Panc1 (cell line): ENCODE data around the gene ROR1. TPM values are rescaled to one million over a fixed set of nuclear protein-coding genes. Genes with fewer than 3 reads are reported as not detected.

Source experiments
- ATAC-seq: fragments of 200-7000 bp; cut with Tn5 transposase; 2 replicates; pipeline ENCODE4 v1.9.1; 2020; ENCODE audit warnings: mild to moderate bottlenecking, moderate library complexity
- BruUV-seq: library from RNA; stranded (reverse); fragments of 400-500 nt; replicated peaks from 2 replicates; lab custom pipeline; 2021; lab: Mats Ljungman, UMichigan
- CTCF ChIA-PET: fragments of 300-600 bp; sonication (Branson Sonifier 250); formaldehyde crosslinking; loops from one replicate; lab custom pipeline; 2022; ENCODE audit warnings: antibody characterized with exemption; lab: Charles Lee
- POLR2A ChIA-PET: fragments of 300-600 bp; sonication (Branson Sonifier 250); formaldehyde crosslinking; loops from one replicate; lab custom pipeline; 2022; ENCODE audit warnings: antibody characterized with exemption; lab: Charles Lee
- DNase-seq: peaks from one replicate; pipeline ENCODE4 v3.0.0-alpha.2; 2010; ENCODE audit warnings: low read depth, low spot score
- H3K27ac ChIP-seq: 2 replicates; pipeline ENCODE4 v1.5.1; 2011; ENCODE audit warnings: mild to moderate bottlenecking, low read length, inconsistent platforms
- H3K27me3 ChIP-seq: fragments of 200-500 bp; sonication (Bioruptor generic); 2 replicates; pipeline ENCODE4 v1.6.0; 2014; ENCODE audit warnings: low read length, inconsistent platforms; ENCODE audit not compliant: control insufficient read depth, insufficient read depth
- H3K36me3 ChIP-seq: fragments of 200-500 bp; sonication (Bioruptor generic); 2 replicates; pipeline ENCODE4 v1.5.1; 2014; ENCODE audit warnings: inconsistent platforms, mild to moderate bottlenecking, low read length, moderate library complexity; ENCODE audit not compliant: control insufficient read depth, insufficient read depth
- H3K4me1 ChIP-seq: 2 replicates; pipeline ENCODE4 v1.5.1; 2011; ENCODE audit warnings: inconsistent platforms, mild to moderate bottlenecking, low read length, moderate library complexity; ENCODE audit not compliant: control insufficient read depth, insufficient read depth
- H3K4me3 ChIP-seq, 2 experiments: 2 replicates each; pipeline ENCODE4 v1.5.1; 2011 to 2012; ENCODE audit warnings: low read depth in 2 of 2, low read length in 2 of 2, mild to moderate bottlenecking in 2 of 2, inconsistent platforms in 1 of 2, moderate library complexity in 1 of 2
- H3K9me3 ChIP-seq: fragments of 200-500 bp; sonication (Bioruptor generic); 2 replicates; pipeline ENCODE4 v1.5.1; 2014; ENCODE audit warnings: low read depth, mild to moderate bottlenecking, inconsistent platforms, low read length, moderate library complexity; ENCODE audit not compliant: control insufficient read depth, insufficient read depth
- POLR2AphosphoS5 ChIP-seq: IDR thresholded peaks from 2 replicates; pipeline ENCODE4 v1.6.1; 2012; ENCODE audit warnings: mild to moderate bottlenecking, low read depth, low read length, moderate library complexity
- REST ChIP-seq, 2 experiments: IDR thresholded peaks; 2 replicates each; pipeline ENCODE4 v1.6.1; 2011 to 2012; ENCODE audit warnings: low read depth in 2 of 2, control low read depth in 1 of 2, low read length in 1 of 2, mild to moderate bottlenecking in 1 of 2, moderate library complexity in 1 of 2; ENCODE audit not compliant: insufficient read depth in 1 of 2
- SIN3A ChIP-seq: IDR thresholded peaks from 2 replicates; pipeline ENCODE4 v1.6.1; 2012; ENCODE audit warnings: low read depth, mild to moderate bottlenecking, low read length, moderate library complexity, borderline replicate concordance; ENCODE audit not compliant: insufficient read depth
- TCF7L2 ChIP-seq: IDR thresholded peaks from 2 replicates; pipeline ENCODE4 v1.6.1; 2011; ENCODE audit warnings: mild to moderate bottlenecking, low read depth, low read length, inconsistent platforms
- in situ Hi-C: cut with HindIII; loops from 2 replicates; pipeline ENCODE4 v1.10.0; 2016; ENCODE audit warnings: low sequenced_read_pairs, low pct_unique_long_range_greater_than_20kb
- intact Hi-C: fragments of 100-400 bp; cut with micrococcal nuclease; formaldehyde crosslinking; loops from one replicate; pipeline ENCODE4 v1.10.0; 2022; ENCODE audit not compliant: unreplicated experiment
- total RNA-seq: library from RNA; stranded (reverse); gene quantifications from one replicate; pipeline ENCODE4 v1.2.1, GENCODE V29; 2021; ENCODE audit not compliant: unreplicated experiment
- TF ChIP-seq, protein P1 (sequence below): fragments of 450-650 bp; IDR thresholded peaks from 2 replicates; pipeline ENCODE4 v1.5.1; 2017; ENCODE audit warnings: mild to moderate bottlenecking

The ROR1 gene
- total RNA-seq, 1 experiment from 2014 or later: 19.3 TPM

GRCh38 chr1:64215576-64215975, 441.8 kb downstream of the ROR1 start:
- Histone ChIP-seq H3K36me3 (no peaks in the 10 kb centered on the region), H3K4me1 (no peaks in the 10 kb centered on the region), H3K4me3 (no peak overlapping the region), H3K27ac (no peak overlapping the region), H3K27me3 (no peaks in the 10 kb centered on the region), H3K9me3 (no peaks in the 10 kb centered on the region)
- CTCF ChIA-PET: no interaction called here
- ATAC-seq (no peak), DNase-seq (no peak)
- BruUV-seq: no TSS peak
- TF ChIP-seq REST (IDR thresholded peaks at IDR 0.05; ENCODE audit: insufficient read depth in 1 of 2, low read depth in 2 of 2, low read length in 1 of 2): no peak
- no peak for TF ChIP-seq TCF7L2
- no peak for TF ChIP-seq POLR2AphosphoS5
- TF ChIP-seq, protein P1, sequence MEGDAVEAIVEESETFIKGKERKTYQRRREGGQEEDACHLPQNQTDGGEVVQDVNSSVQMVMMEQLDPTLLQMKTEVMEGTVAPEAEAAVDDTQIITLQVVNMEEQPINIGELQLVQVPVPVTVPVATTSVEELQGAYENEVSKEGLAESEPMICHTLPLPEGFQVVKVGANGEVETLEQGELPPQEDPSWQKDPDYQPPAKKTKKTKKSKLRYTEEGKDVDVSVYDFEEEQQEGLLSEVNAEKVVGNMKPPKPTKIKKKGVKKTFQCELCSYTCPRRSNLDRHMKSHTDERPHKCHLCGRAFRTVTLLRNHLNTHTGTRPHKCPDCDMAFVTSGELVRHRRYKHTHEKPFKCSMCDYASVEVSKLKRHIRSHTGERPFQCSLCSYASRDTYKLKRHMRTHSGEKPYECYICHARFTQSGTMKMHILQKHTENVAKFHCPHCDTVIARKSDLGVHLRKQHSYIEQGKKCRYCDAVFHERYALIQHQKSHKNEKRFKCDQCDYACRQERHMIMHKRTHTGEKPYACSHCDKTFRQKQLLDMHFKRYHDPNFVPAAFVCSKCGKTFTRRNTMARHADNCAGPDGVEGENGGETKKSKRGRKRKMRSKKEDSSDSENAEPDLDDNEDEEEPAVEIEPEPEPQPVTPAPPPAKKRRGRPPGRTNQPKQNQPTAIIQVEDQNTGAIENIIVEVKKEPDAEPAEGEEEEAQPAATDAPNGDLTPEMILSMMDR: no peak
- TF ChIP-seq SIN3A: no peak
- in situ Hi-C loops: no loop called here
- POLR2A ChIA-PET: no interaction called here
- intact Hi-C loops: no loop called here

- H3K4me1 ChIP-seq: no peaks in the 10 kb centered on the region
- H3K36me3 ChIP-seq: no peaks in the 10 kb centered on the region
- no peak overlapping the region for H3K27ac ChIP-seq
- H3K4me3 ChIP-seq: no peak overlapping the region
- H3K9me3 ChIP-seq: no peaks in the 10 kb centered on the region
- H3K27me3 ChIP-seq: no peaks in the 10 kb centered on the region
- CTCF ChIA-PET: no interaction called here
- BruUV-seq: no TSS peak
- no peak for ATAC-seq
- no peak for DNase-seq
- in situ Hi-C loops (no loop called here), intact Hi-C loops (no loop called here)
- POLR2A ChIA-PET: no interaction called here
- TF ChIP-seq POLR2AphosphoS5: no peak
- no peak for TF ChIP-seq REST (IDR thresholded peaks at IDR 0.05; ENCODE audit: insufficient read depth in 1 of 2, low read depth in 2 of 2, low read length in 1 of 2)
Observed at GRCh38 chr1:64220241-64220640, 446.4 kb downstream of the ROR1 start.
